Femur (tissue), 1 donor: ENCODE measurements around the gene PRM2.

ENCODE experiments used
- DNase-seq: peaks from one replicate; pipeline ENCODE4 v3.0.0-alpha.2; 2017

Gene PRM2, protein sequence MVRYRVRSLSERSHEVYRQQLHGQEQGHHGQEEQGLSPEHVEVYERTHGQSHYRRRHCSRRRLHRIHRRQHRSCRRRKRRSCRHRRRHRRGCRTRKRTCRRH

DNA sequence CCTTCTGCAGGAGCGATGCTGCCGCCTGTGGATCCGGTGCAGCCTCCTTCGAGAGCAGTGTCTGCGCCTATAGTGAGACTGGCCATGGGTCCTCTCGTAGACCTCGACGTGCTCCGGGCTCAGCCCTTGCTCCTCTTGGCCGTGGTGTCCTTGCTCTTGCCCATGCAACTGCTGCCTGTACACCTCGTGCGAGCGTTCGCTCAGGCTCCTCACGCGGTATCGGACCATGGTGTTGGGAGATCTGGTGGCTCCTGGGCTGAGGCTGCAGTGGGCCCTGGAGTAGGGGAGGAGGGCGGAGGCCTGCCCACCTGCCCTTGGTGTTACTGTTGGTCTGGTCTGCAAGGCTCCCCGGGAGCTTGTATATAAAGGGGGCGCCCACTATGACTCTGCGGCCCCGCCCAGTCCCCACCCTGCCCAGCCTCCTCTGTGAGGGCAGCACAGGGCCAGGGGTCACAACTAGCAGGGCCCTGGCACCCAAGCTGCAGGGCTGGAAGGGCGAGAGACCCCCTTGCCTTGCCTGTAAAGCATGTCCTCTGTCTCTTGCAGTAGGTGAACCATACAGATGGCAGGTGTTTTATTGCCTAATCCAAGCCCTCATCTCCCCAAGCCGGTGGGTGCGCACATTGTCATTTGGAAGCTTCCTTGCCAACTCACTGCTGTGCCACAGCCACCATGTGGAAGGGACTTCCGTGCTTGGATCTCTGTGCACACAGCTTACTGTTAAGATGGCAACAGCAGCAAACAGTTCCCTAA lies at the start of gene PRM2:
Gene PRM2, minus strand, starts transcription at position 338 of the 753 bp plus-strand sequence. Its CDS starts 110 bp downstream, at position 228.
- DNase-seq: no peak

DNA sequence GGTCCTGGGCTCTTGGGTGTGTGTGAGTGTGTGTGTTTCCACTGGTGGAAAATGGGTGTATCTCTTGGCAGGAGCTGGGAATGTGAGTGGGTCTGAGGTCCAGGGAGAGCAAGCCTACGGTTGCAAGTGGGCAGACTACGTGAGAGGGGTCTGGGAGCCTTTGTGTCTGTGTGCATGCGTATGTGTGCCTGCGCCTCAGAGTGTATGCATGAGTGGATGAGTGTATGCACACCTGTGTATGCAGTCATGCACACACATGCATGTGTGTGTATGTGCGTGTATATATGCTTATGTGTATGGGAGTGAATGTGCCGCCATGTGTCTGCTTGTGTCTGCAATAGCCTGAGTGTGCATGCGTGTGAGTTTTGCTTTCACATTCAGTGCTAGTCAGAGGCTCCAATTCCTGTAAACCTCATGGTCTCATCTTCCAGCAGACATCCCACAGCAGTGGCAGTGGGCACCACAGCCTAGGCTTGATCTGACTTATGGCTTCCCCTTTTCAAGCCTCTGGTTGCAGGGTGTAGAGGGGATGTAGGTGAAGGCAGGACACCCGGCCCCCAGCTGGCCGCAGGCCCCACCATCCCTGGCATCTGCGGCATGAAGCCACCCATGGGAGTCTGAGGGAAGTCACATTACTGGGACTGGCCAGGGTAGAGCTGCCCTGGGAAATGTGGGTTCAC lies 49.3 kb upstream of the PRM2 start:
- no peak for DNase-seq

DNA sequence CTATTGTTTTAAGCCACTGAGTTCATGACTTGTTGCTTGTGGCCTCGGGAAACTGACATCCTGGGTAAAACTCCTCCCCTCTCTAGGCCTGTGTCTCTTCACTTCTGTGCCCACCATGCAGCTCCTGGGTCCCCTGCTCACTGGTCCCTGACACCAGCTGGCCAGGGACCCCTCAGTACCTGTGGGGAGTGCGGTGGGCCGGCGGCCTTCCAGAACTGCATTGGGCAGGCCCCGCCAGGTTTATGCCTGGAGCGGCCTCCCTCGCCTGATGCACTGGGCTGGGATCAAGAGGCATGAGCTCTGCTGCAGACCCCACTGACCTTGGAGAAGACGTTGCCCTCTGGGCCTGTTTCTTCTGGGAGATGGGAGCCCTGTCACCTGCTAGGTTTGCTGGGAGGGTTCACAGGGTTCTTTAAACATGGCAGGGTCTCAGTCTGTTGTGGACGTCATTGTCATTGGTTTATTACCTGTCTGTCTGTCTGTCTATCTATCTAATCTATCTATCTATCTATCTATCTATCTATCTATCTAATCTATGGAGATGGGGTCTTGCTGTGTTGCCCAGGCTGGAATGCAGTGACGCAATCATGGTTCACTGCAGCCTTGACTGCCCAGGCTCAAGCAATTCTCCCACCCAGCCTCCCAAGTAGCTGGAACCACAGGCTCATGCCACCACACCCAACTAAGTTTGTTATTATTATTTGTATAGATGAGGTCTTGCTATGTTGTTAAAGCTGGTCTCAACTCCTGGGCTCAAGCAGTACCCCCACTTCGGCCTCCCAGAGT lies 47.5 kb upstream of the PRM2 start:
- no peak for DNase-seq

DNA sequence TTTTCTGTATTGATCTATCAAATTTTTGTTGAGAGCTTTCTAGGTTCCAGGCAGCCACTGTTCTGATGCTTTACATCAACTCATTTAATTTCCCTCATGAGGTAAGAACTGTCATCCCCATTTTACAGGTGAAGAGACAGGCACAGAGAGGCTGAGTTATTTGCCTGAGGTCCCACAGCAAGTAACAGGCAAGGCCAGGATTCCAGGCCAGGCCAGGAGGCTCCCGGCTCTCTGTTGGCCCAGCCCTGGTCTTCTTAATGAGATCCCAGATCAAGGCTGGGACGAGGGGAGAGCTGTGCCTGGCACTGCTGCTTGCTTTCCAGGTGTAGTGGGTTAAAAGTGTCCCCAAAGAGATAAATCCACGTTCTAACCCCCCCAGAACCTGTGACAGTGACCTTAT lies 46.5 kb upstream of the PRM2 start:
- DNase-seq: no peak

DNA sequence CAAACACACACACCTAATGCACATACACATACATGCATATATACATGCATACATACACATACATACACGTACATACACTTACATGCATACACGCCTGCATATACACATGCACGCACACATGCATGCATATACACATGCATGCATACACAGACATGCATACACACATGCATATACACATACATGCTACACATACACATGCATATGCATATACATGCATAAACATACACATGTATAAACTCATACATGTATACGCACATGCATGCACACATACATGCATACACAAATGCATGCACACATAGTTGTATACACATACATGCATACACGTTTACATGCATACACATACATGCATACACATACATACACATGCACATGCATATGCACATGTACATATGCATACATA lies 45.4 kb upstream of the PRM2 start:
- DNase-seq: no peak

DNA sequence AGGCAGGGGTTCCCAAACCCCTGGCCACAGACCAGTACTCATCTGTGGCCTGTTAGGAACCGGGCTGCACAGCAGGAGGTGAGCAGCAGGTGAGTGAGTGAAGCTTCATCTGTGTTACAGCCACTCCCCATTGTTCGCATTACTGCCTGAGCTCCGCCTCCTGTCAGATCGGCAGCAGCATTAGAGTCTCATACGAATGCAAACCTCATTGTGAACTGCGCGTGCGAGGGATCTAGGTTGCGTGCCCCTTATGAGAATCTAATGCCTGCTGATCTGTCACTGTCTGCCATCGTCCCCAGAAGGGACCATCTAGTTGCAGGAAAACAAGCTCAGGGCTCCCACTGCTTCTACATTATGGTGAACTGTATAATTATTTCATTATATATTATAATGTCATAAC lies 43.9 kb upstream of the PRM2 start:
- no peak for DNase-seq

DNA sequence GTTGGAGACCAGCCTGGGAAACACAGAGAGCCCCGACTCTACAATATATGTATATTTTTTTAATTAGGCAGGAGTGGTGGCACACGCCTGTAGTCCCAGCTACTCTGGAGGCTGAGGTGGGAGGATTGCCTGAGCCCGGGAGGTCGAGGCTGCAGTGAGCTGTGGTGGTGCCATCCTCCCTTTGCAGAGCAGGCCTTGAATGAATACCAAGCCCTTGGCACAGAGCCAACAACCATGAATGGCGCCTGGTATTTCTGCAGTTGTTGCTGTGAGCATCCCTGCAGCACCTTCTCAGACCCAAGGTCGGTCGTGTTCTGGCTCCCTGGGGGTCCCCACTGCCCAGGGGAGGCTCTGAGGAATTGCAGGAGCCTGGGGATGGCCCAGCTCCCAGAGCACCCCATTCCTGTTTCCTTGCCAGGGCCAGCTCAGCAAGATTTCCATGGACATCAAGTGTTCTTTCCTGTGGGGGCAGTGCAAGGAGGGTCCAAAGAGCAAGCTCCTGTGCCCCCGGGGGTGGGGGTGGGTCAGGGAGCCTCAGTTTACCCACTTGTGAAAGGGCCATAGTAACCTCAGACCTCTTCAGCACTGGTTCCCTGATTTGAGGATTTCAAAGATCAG lies 43.4 kb upstream of the PRM2 start:
- DNase-seq: no peak

DNA sequence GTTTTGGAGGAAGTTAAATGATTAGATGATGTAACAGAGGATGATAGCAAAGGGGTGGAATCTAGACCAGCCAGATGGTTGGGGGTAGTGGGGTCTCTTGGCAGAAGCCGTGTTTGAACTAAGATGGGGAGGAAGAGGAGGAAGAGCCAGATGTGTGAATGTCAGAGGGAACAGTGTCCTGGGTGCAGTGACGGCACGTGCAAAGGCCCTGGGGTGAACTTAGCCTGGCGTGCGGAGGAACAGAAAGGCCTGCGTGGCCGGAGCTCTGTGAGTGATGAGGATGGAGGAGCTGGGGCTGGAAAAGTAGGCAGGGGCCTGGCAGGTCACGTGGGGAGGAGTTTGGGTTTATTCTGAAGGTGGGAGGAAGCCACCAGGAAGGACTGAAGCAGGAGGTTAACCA lies 42.5 kb upstream of the PRM2 start:
- no peak for DNase-seq

DNA sequence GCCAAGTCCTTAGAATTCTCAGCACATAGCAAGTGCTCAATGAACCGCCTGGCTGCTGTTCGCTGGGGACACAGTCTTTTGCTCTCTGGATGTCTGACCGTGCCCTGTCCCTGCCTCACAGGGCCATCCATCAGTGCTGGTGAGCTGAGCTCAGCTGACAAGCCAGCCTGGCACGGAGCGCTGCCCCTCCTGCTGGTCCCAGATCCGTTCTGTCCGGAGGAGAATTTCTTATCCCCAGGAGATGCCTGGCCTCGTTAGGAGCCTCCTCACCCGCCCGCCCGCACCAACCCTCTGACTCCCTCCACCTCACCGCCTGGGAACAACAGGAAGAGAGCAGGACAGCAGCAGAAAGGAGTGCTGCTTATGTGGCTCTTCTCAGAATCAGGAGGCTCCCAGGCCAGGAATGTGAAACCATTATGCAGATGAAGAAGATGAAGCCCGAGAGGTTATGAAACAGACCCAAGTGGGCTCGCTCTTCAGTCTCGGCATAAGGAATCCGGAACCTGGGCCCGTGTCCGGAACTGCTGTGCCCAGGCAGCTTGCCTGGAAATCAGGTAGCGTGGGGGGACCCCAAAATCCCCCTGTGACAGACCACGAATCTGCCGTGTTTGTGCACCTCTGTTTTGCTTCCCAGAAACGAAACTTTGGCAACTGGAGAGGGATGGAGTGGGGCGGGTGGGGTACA lies 40.2 kb upstream of the PRM2 start:
- DNase-seq: no peak

DNA sequence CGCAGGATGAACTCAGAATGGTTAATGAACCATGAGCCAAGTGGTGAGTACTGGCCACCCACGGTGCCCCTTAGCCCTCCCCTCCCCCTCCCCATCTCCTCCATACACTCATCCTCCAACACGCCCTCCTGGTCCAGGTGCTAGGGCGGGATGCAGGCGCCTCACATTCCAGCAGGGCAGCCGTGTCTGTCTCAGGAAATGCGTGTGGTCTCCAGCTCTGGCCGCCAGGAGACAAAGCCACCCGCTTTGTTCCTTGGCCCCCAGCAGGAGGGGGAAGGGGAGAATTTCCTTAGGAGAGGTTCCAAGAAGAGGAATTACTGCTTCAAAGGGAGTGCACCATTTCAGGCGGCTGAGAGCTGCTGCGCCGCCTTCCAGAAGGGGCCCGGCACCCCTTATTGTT lies 39.2 kb upstream of the PRM2 start:
- no peak for DNase-seq

DNA sequence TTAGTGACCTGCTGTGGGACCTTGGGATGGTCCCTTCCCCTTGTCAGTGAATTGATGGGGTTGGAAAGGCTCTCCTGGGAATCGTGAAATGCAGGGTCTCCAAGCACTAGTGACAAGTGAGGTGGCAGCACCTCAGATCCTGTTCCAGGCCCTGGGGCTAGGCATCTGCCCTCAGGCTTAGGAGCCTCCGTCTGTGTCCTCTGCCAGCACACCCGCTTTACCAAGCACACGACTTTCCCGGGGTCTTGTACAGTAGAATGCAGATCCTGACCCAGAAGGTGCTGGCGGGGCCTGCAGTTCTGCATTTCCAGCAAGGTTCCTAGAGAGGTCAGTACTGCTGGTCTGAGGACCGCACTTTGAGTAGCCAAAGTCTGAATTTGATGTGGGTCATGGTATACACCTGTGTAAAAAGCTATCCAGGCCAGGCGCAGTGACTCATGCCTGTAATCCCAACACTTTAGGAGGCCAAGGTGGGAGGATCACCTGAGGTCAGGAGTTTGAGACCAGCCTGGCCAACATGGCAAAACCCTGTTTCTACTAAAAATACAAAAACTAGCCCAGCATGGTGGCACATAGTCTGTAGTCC lies 38.1 kb upstream of the PRM2 start:
- no peak for DNase-seq

DNA sequence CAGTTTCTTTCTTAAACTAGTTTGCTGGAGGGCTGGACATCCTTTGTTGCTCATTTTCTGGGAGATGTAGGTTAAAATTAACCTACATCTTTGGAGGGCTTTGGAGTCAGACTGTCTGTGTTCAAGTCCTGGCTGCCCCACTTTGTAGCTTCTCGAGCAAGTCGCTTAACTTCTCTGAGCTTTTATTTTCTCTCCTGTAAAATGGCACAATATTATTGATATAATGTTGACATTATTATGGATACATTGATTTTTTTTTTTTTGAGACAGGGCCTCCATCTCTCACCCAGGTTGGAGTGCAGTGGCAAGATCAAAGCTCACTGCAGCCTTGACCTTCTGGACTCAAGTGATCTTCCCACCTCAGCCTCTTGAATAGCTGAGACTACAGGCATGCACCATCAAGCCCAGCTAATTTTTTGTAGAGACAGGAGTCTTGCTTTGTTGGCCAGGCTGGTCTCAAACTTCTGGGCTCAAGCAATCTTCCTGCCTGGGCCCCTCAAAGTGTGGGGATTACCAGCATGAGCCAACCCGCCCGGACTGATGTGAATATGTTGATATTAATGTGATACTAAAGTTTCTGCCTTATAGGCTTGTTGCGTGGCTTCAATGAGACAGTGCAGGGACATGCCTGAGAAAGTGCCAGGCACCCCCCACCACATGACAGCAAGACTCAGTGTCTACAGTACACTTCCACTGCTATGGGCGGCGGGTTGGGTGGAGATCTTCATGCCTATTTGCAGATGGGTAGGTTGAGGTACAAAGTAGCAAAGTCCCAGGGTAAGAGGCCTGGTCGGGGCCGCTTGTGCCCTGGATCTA lies 37.4 kb upstream of the PRM2 start:
- no peak for DNase-seq

DNA sequence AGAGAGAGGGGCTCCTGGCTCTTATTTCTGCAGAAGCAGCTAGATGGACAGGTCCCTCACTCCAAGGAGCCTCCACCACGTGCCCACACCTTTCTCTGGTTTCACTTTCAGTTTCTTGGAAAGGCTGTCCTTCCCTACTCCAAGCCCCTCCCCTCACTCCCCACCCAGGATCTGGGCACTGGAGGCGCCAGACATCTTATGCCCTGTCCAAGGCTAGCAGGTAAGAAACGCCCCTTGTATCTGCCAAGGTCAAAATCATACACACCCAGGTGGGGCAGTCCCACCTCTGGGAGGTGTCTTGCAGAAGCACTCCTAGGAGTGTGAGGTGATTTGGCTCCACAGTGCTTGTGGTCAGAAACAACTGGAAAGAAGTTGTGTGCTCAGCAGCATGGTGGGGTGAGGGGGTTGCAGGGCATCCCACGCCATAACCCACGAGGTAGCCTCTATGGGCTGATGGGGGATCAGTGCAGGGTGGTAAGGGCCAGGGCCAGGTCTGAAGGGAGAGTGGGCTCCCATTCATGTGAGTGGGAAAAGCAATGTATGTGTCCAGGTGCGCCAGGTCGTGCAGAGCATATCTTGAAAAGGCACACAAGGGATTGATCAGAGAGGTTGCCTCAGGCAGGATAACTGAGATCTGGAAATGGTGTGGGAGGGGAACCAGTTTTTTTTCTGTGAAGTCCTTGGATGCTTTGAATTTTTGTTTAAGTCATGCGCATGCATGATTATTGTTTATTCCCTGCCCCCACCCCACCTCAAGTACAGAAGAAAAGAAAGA lies 36.6 kb upstream of the PRM2 start:
- DNase-seq: no peak

DNA sequence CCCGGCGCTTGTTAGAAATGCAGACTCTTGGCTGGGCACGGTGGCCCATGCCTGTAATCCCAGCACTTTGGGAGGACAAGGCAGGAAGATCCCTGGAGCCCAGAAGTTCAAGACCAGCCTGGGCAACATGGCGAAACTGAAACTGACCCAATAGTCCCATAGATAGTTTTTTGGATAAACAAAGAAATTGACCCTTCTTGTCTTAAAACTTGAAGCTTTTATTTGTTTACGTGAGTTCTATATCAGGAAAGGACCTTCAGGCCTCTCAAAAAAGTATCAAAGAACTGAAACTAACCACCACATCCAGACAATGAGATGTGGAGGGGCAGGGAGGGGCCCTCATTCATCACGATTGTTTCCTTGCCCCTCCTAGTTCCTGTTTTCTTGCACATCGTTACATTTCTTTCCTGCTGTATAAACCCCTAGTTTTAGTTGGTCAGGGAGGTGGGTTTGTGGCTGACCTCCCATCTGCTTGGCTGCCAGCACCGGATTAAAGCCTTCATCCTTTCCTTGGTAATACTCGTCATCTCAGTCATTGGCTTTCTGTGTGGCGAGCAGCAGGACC lies 34.8 kb upstream of the PRM2 start:
- no peak for DNase-seq

DNA sequence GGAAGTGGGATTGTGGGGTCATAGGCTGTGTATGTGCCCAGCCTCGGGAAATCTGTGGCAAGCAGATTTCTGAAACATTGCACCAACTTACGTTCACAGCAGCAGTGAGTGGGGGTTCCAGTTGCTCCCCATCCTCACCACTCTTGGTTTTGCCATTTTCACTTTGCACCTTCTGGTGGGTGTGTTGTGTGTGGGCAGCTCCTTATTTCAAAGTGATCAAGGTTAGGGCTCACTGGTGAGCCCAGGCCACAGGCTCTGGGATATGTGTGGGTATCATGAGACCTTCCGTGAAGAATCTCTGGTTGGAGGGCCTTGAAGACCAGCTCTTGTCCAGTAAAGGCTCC lies 34.3 kb upstream of the PRM2 start:
- DNase-seq: no peak

DNA sequence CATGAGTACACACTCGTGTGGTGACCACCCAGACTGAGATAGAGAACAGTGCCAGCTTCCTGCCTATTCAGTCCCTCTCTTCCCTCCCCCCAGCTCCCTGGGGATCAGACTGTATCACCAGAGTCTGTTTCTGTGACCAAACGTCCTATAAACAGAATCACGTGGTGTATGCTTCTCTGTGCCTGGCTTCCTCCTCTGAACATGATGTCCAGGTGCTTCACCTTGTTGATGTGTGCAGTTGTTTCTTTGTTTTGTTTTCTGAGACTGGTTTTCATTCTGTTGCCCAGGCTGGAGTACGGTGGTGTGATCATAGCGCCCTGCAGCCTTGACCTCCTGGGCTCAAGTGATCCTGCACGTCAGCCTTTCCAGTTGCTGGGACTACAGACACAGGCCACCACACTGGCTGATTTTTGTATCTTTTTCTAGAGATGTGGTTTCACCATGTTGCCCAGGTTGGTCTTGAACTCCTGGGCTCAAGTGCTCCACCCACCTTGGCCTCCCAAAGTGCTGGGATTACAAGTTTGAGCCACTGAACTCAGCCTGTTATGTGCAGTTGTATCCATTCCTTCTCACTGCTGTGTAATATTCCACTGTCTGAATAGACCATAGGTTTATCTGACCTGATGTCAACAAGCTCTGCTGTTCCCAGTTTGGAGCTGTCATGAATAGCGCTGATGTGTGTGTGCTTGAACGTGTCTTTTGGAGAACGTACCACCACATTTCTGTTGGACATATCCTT lies 33.8 kb upstream of the PRM2 start:
- DNase-seq: no peak

DNA sequence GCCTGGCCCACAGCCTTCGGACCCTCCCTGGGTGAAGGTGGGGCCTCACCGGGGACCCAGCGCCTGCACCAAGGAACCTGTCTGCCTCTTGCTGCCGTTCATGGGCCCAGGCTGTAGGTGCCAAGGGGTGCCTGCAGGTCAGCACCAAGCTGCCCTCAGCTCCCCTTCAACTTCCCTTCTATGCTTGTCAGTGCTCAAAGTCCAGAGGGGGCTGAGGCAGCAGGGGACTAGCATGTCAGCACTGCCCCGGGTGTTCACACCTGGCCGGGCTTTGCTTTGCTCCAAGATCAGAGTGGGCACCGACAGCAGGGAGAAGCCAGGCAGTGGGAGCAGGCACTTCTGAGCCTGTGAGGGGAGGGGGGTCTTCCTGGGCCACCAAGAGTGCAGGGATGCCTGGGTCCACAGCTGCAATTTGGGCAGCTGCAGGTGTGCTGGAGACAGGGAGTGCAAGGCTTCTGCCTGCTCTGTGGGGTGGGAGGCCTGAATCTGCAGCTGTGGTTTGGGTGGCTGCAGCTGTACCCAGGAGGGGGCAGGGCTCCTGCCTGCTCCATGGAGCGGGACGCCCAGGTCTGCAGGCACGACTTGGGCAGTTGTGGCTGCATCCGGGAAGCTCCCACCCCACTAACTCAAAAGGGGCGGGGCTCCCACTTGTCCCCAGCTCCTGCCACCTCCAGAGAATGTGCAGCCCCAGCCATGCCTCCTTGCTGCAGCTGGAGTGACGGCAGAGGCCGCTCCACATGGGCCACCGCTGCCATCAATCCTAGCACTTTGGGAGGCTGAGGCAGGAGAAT lies 32.4 kb upstream of the PRM2 start:
- DNase-seq: peak; percentile 55

DNA sequence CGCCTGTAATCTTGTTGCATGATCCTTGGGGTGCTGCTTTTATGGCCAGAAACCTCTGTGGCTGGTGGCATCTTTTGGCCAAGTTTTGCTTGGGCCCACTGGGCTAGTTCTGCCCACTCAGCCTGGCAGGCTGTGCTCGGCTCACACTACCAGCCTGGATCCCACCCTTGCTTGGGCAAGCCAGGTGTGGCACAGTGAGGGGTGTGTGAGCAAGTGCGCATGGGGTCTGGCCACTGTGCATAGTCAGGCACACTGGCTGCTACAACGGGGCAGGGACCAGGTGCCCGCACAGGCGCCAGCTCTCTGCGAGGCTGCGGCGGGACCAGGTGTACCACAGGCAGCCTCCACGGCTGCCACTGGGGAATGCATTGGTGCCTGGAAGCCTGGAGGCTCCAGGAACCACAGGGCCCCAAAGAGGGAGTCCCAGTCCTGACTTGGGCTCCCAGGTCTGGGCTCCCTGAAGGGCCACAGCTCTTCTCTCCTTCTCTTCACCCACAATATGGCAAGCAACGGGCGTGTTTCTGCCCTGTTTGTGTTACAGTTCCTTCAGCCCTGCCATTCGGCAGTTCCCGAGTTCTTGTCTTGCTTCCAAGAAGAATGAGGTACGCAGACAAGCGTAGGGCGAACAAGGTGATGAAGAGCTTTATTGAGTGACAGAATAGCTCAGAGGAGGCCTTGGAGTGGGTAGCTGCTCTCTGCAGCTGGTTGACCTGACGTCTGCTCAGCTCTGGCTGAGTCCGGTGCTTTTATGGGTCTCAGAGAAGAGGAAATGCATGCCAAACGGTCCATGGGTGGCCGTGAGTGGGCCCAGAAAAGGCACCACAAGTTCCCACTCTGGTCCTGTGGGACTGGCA lies 31.6 kb upstream of the PRM2 start:
- no peak for DNase-seq
